Measurements from ENCODE around the gene PDZK1IP1. TPM values are rescaled to one million over a fixed set of nuclear protein-coding genes. Genes with fewer than 3 reads are reported as not detected.

The PDZK1IP1 gene
- total and polyA plus RNA-seq, 2 donors from 2014 or later: 245 to 2,553 TPM

GRCh38 chr1:47227341-47228232 is 37.8 kb upstream of the PDZK1IP1 start:
- Histone ChIP-seq H3K36me3 (ENCODE audit: control insufficient read depth in 2 of 3, insufficient read depth in 3 of 3, low read length in 3 of 3) (no peaks in the 10 kb centered on the region), H3K9ac (ENCODE audit: low read length in 3 of 3) (no peak overlapping the region), H3K27ac (ENCODE audit: low read depth in 2 of 2, low read length in 2 of 2) (no peak overlapping the region), H3K9me3 (ENCODE audit: control insufficient read depth in 2 of 3, insufficient read depth in 1 of 3, low read length in 3 of 3) (peaks cover 0 to 4% (median 0%) of the 10 kb centered on the region in 3 donors), H3K27me3 (ENCODE audit: control insufficient read depth, insufficient read depth, low read length) (peaks cover 77% of the 10 kb centered on the region), H3K4me3 (ENCODE audit: low read length in 3 of 3) (no peak overlapping the region), H3K4me1 (ENCODE audit: control insufficient read depth in 2 of 3, insufficient read depth in 2 of 3, low read depth in 1 of 3, low read length in 3 of 3) (peaks cover 0 to 13% (median 0%) of the 10 kb centered on the region in 3 donors)
- no peak for FAIRE-seq
- no peak for TF ChIP-seq CTCF (IDR thresholded peaks at IDR 0.05; ENCODE audit: borderline replicate concordance, extremely low read depth, insufficient read depth)
- no peak for DNase-seq
- intact Hi-C loops (cut with DNase I): no loop called here

- Histone ChIP-seq H3K27ac (ENCODE audit: low read depth in 2 of 2, low read length in 2 of 2) (no peak overlapping the region), H3K4me1 (ENCODE audit: control insufficient read depth in 2 of 3, insufficient read depth in 2 of 3, low read depth in 1 of 3, low read length in 3 of 3) (peaks cover 0 to 13% (median 0%) of the 10 kb centered on the region in 3 donors)
Measured at GRCh38 chr1:47226839-47227215, 37.0 kb upstream of the PDZK1IP1 start.

GRCh38 chr1:47226121-47226838 is 36.4 kb upstream of the PDZK1IP1 start:
- Histone ChIP-seq H3K9me3 (ENCODE audit: control insufficient read depth in 2 of 3, insufficient read depth in 1 of 3, low read length in 3 of 3) (peaks cover 0 to under 1% (median 0%) of the 10 kb centered on the region in 3 donors), H3K4me1 (ENCODE audit: control insufficient read depth in 2 of 3, insufficient read depth in 2 of 3, low read depth in 1 of 3, low read length in 3 of 3) (peaks cover 0 to 9% (median 0%) of the 10 kb centered on the region in 3 donors), H3K36me3 (ENCODE audit: control insufficient read depth in 2 of 3, insufficient read depth in 3 of 3, low read length in 3 of 3) (no peaks in the 10 kb centered on the region), H3K9ac (ENCODE audit: low read length in 3 of 3) (no peak overlapping the region), H3K4me3 (ENCODE audit: low read length in 3 of 3) (peak overlapping the region in 1 of 3 donors; percentile 4), H3K27me3 (ENCODE audit: control insufficient read depth, insufficient read depth, low read length) (peaks cover 73% of the 10 kb centered on the region), H3K27ac (ENCODE audit: low read depth in 2 of 2, low read length in 2 of 2) (peak overlapping the region in 1 of 2 donors; percentile 32)
- DNase-seq (peak in 4 of 5 donors; percentile 45 to 58 (median 51)), FAIRE-seq (no peak)
- TF ChIP-seq CTCF (IDR thresholded peaks at IDR 0.05; ENCODE audit: borderline replicate concordance, extremely low read depth, insufficient read depth): no peak
- intact Hi-C loops (cut with DNase I): no loop called here

More at GRCh38 chr1:47226839-47227215, 37.0 kb upstream of the PDZK1IP1 start:
- Histone ChIP-seq H3K36me3 (ENCODE audit: control insufficient read depth in 2 of 3, insufficient read depth in 3 of 3, low read length in 3 of 3) (no peaks in the 10 kb centered on the region), H3K27me3 (ENCODE audit: control insufficient read depth, insufficient read depth, low read length) (peaks cover 78% of the 10 kb centered on the region), H3K4me3 (ENCODE audit: low read length in 3 of 3) (no peak overlapping the region), H3K9me3 (ENCODE audit: control insufficient read depth in 2 of 3, insufficient read depth in 1 of 3, low read length in 3 of 3) (peaks cover 0 to 4% (median 0%) of the 10 kb centered on the region in 3 donors), H3K9ac (ENCODE audit: low read length in 3 of 3) (no peak overlapping the region)
- DNase-seq: no peak
- TF ChIP-seq CTCF (IDR thresholded peaks at IDR 0.05; ENCODE audit: borderline replicate concordance, extremely low read depth, insufficient read depth): no peak
- intact Hi-C loops (cut with DNase I): no loop called here
- no peak for FAIRE-seq

Data from kidney (tissue), 14 donors.